WTC11 (cell line): ENCODE results near the gene RAPGEF2. TPM values are rescaled to one million over a fixed set of nuclear protein-coding genes. Genes with fewer than 3 reads are reported as not detected.

Experiments used
- ATAC-seq: fragments of 200-7000 bp; cut with Tn5 transposase; 2 replicates; pipeline ENCODE4 v1.10.0; 2021; ENCODE audit warnings: mild to moderate bottlenecking, moderate library complexity
- CTCF ChIA-PET: fragments of 300-600 bp; sonication (Branson Sonifier 250); formaldehyde crosslinking; loops from one replicate; lab custom pipeline; 2021; ENCODE audit warnings: antibody characterized with exemption; lab: Charles Lee
- POLR2A ChIA-PET: fragments of 350-600 bp; sonication (Branson Sonifier 250); formaldehyde crosslinking; loops from one replicate; lab custom pipeline; 2021; ENCODE audit warnings: antibody characterized with exemption; lab: Charles Lee
- DNase-seq: peaks from one replicate; pipeline ENCODE4 v3.0.0; 2021; ENCODE audit warnings: low spot score
- H3K27ac Mint-ChIP-seq: 2 replicates; pipeline ENCODE4 v1.8.0; 2021; ENCODE audit warnings: mixed read lengths
- H3K27me3 Mint-ChIP-seq: 2 replicates; pipeline ENCODE4 v1.8.0; 2021; ENCODE audit warnings: low read depth, mild to moderate bottlenecking, moderate library complexity, mixed read lengths
- H3K36me3 Mint-ChIP-seq: 2 replicates; pipeline ENCODE4 v1.8.0; 2021; ENCODE audit warnings: mixed read lengths
- H3K4me1 Mint-ChIP-seq: 2 replicates; pipeline ENCODE4 v1.8.0; 2022; ENCODE audit warnings: mixed read lengths
- H3K4me3 Mint-ChIP-seq: 2 replicates; pipeline ENCODE4 v1.8.0; 2021; ENCODE audit warnings: mild to moderate bottlenecking, moderate library complexity, mixed read lengths
- H3K9me3 Mint-ChIP-seq: 2 replicates; pipeline ENCODE4 v1.8.0; 2021; ENCODE audit warnings: mixed read lengths
- AFF4 ChIP-seq: sonication (generic); formaldehyde crosslinking; IDR thresholded peaks from 2 replicates; pipeline ENCODE4 v1.8.1; 2023; ENCODE audit warnings: mild to moderate bottlenecking, missing genetic modification reagents, borderline replicate concordance
- ATF2 ChIP-seq: sonication (generic); formaldehyde crosslinking; IDR thresholded peaks from 2 replicates; pipeline ENCODE4 v1.8.1; 2022; ENCODE audit warnings: low read depth, missing genetic modification reagents, borderline replicate concordance
- ATF6 ChIP-seq: sonication (generic); formaldehyde crosslinking; IDR thresholded peaks from 2 replicates; pipeline ENCODE4 v1.8.1; 2023; ENCODE audit warnings: mild to moderate bottlenecking, missing genetic modification reagents
- CREM ChIP-seq: sonication (generic); formaldehyde crosslinking; IDR thresholded peaks from 2 replicates; pipeline ENCODE4 v1.8.1; 2022; ENCODE audit warnings: mild to moderate bottlenecking, missing genetic modification reagents, moderate library complexity
- ERG ChIP-seq: fragments of 250-450 bp; sonication (Bioruptor Pico); IDR thresholded peaks from 2 replicates; pipeline ENCODE4 v1.8.0; 2021; ENCODE audit warnings: mild to moderate bottlenecking
- FOXP1 ChIP-seq: sonication (generic); formaldehyde crosslinking; IDR thresholded peaks from 2 replicates; pipeline ENCODE4 v1.8.0; 2022; ENCODE audit warnings: missing genetic modification reagents, mild to moderate bottlenecking, moderate library complexity, borderline replicate concordance
- GRHL2 ChIP-seq: fragments of 250-450 bp; sonication (Bioruptor Pico); IDR thresholded peaks from 2 replicates; pipeline ENCODE4 v1.8.0; 2022; ENCODE audit warnings: mild to moderate bottlenecking, moderate library complexity; ENCODE audit not compliant: insufficient replicate concordance, severe bottlenecking
- HMGA2 ChIP-seq: fragments of 250-450 bp; sonication (Bioruptor Pico); IDR thresholded peaks from 2 replicates; pipeline ENCODE4 v1.4.0; 2021; ENCODE audit warnings: mild to moderate bottlenecking, moderate library complexity
- JAZF1 ChIP-seq: fragments of 250-450 bp; sonication (Bioruptor Pico); IDR thresholded peaks from 2 replicates; pipeline ENCODE4 v1.9.0; 2021; ENCODE audit warnings: moderate library complexity, mild to moderate bottlenecking, inconsistent platforms
- MAX ChIP-seq: sonication (generic); formaldehyde crosslinking; IDR thresholded peaks from 2 replicates; pipeline ENCODE4 v1.8.0; 2022; ENCODE audit warnings: mild to moderate bottlenecking, missing genetic modification reagents
- NFATC4 ChIP-seq: fragments of 250-450 bp; sonication (Bioruptor Pico); IDR thresholded peaks from 2 replicates; pipeline ENCODE4 v1.9.0; 2021; ENCODE audit warnings: mild to moderate bottlenecking
- RELA ChIP-seq: sonication (generic); formaldehyde crosslinking; IDR thresholded peaks from 2 replicates; pipeline ENCODE4 v1.8.1; 2022; ENCODE audit warnings: missing genetic modification reagents, mild to moderate bottlenecking, borderline replicate concordance
- SOX15 ChIP-seq: fragments of 250-450 bp; sonication (Bioruptor Pico); IDR thresholded peaks from 2 replicates; pipeline ENCODE4 v1.9.0; 2021; ENCODE audit warnings: mild to moderate bottlenecking
- SP1 ChIP-seq: sonication (generic); formaldehyde crosslinking; conservative IDR thresholded peaks from 2 replicates; pipeline ENCODE4 v1.8.1; 2022; ENCODE audit warnings: missing genetic modification reagents
- TEAD1 ChIP-seq: sonication (generic); formaldehyde crosslinking; IDR thresholded peaks from 2 replicates; pipeline ENCODE4 v1.8.0; 2022; ENCODE audit warnings: mild to moderate bottlenecking, missing genetic modification reagents
- TP53 ChIP-seq: sonication (generic); formaldehyde crosslinking; IDR thresholded peaks from 2 replicates; pipeline ENCODE4 v1.8.1; 2023; ENCODE audit warnings: mild to moderate bottlenecking, missing genetic modification reagents
- ZBTB43 ChIP-seq: sonication (generic); formaldehyde crosslinking; IDR thresholded peaks from 2 replicates; pipeline ENCODE4 v1.8.1; 2023; ENCODE audit warnings: mild to moderate bottlenecking, missing genetic modification reagents
- ZNF263 ChIP-seq: sonication (generic); formaldehyde crosslinking; IDR thresholded peaks from 2 replicates; pipeline ENCODE4 v1.8.1; 2022; ENCODE audit warnings: low read depth, mild to moderate bottlenecking, moderate library complexity, missing genetic modification reagents
- ZNF671 ChIP-seq: fragments of 250-450 bp; sonication (Bioruptor Pico); IDR thresholded peaks from 2 replicates; pipeline ENCODE4 v1.8.0; 2021; ENCODE audit warnings: mild to moderate bottlenecking
- total RNA-seq: library from RNA; stranded (reverse); gene quantifications from 3 replicates; pipeline ENCODE4 v1.2.3, GENCODE V29; 2021

The RAPGEF2 gene
- total RNA-seq, 1 experiment from 2014 or later = 40.6 TPM

- TF ChIP-seq FOXP1 (no peak), CREM (CRISPR knock-in tag) (no peak), TP53 (no peak)
Observed at GRCh38 chr4:159210975-159211374, 108.1 kb downstream of the RAPGEF2 start (continued).

- Mint-ChIP-seq H3K9me3 (peaks cover 5% of the 10 kb centered on the region; the same call in 1 of the 2 replicates), H3K4me3 (no peak overlapping the region), H3K27ac (no peak overlapping the region), H3K27me3 (no peaks in the 10 kb centered on the region), H3K4me1 (peaks cover 14% of the 10 kb centered on the region), H3K36me3 (no peaks in the 10 kb centered on the region)
- DNase-seq (no peak), ATAC-seq (no peak)
- ChIA-PET CTCF (no interaction called here), POLR2A (no interaction called here)
- no peak for TF ChIP-seq RELA (CRISPR knock-in tag)
- TF ChIP-seq ATF6 (CRISPR knock-in tag) = no peak
- no peak for TF ChIP-seq ZNF671 (CRISPR knock-in tag)
- TF ChIP-seq TEAD1 (CRISPR knock-in tag) = no peak
- TF ChIP-seq MAX (CRISPR knock-in tag) = no peak
Observed at GRCh38 chr4:159212675-159213293, 109.9 kb downstream of the RAPGEF2 start.

GRCh38 chr4:159216834-159217233 lies 114.0 kb downstream of the RAPGEF2 start:
- CTCF ChIA-PET = no interaction called here
- peaks cover 12% of the 10 kb centered on the region for H3K4me1 Mint-ChIP-seq
- TF ChIP-seq ZNF263 = no peak
- no peak for TF ChIP-seq JAZF1 (CRISPR knock-in tag)
- no peak for TF ChIP-seq NFATC4 (CRISPR knock-in tag)
- TF ChIP-seq HMGA2 (CRISPR knock-in tag) = no peak
- TF ChIP-seq ATF2 = no peak
- no peak for TF ChIP-seq ERG (CRISPR knock-in tag)
- TF ChIP-seq ZBTB43 (CRISPR knock-in tag) = no peak
- TF ChIP-seq SP1 (CRISPR knock-in tag) = no peak
- no peak for TF ChIP-seq CREM (CRISPR knock-in tag)
- TF ChIP-seq AFF4 (CRISPR knock-in tag) = no peak
- no peak for TF ChIP-seq SOX15 (CRISPR knock-in tag)
- TF ChIP-seq GRHL2 (CRISPR knock-in tag) = no peak
- H3K9me3 Mint-ChIP-seq = peaks cover 5% of the 10 kb centered on the region; the same call in 1 of the 2 replicates
- H3K36me3 Mint-ChIP-seq = no peaks in the 10 kb centered on the region
- no peaks in the 10 kb centered on the region for H3K27me3 Mint-ChIP-seq
- H3K4me3 Mint-ChIP-seq = no peak overlapping the region
- ATAC-seq (no peak), DNase-seq (no peak)
- H3K27ac Mint-ChIP-seq = no peak overlapping the region
- POLR2A ChIA-PET = no interaction called here
